Measurements from ENCODE around the gene CCDC69. TPM values are rescaled to one million over a fixed set of nuclear protein-coding genes. Genes with fewer than 3 reads are reported as not detected.
"Not testable (repeated sequence)": the region's sequence is repeated elsewhere in the genome, so short reads cannot be mapped to it uniquely, and the experiment has no call there.

The CCDC69 gene
- total RNA-seq, 2 experiments from 2014 or later = 33.0 to 34.5 TPM

DNA sequence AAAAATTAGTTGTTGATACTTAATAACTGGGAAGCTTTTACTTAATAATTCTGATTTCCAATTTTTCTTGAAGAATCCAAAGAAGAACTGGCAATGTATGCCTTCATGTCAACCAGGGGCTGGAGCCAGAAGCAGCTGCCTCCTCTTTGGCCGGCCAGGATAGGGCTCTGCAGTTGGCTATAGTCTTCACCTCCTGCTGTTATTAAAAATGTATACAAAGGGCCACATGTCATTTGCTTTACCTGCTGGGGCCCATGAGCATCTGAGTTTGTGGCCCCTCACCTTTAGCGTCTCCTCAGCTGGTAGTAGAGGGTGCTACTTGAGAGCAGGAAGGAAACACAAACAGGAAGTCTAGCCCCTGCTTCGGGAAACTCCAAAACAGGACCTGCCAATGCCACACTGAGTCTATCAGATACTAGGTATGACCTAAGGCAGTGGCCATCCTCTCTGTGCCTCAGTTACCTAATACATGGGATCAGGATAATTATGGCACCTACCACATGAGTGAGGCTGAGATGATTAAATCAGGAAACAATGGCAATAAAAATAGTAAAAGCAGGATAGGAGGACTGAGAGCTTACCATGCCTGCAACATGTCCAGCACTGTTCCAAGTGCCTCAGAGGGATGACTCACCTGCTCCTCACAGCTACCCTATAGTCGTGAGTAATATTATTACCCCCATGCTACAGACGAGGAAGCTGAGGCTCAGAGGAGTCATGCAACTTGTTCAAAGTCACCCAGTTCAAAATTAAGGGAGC, 21.3 kb downstream of the CCDC69 start:
- intact Hi-C loops (cut with micrococcal nuclease) = no loop called here
- ATAC-seq = peak; percentile 96
- POLR2A ChIA-PET = interaction anchor here (1.0 to 2.3 kb wide), 7 partner anchors 10 to 121 kb away, joined by 3 to 18 read pairs (median 3); partner anchors contain the start of genes ANXA6 and CCDC69

DNA sequence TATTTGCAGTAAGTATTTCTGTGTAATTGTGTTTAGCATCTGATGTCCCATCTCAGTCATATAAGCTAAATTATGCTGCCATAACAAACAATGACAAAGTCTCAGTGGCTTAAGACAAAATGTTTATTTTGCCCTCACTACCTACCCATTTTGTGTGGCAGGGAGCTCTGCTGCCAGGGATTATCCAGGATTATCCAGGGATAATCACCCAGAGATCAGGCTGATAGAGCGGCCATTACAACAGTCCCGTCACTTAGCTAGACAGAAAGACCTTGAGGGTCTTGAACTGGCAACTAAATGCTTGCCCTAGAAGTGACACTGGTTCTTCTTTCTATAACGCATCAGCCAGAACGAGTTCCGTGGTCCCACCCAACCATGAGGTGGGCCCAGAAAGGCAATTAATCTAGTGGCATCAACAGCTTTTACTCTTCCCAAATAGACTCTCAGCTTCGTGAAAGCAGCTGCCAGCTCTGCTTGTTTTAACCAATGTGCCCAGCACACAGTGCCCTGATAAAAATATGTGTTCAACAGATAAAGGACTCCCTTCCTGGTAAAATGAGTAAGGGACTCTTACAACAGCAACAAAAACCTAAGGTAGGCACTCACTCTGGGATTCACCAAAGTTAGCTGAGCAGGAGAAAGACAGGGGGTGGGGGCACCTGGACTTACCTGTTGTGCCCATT, 22.8 kb downstream of the CCDC69 start:
- Mint-ChIP-seq H3K27me3 (no peaks in the 10 kb centered on the region), H3K4me1 (ENCODE audit: low read depth) (peaks cover 54% of the 10 kb centered on the region), H3K9me3 (no peaks in the 10 kb centered on the region), H3K36me3 (ENCODE audit: low read depth) (peaks cover 27% of the 10 kb centered on the region), H3K4me3 (no peak overlapping the region), H3K27ac (peak overlapping the region; percentile 37)
- POLR2A ChIA-PET = interaction anchor here (1.2 to 2.3 kb wide), 2 partner anchors 11 to 14 kb away, joined by 3 to 18 read pairs; no protein-coding TSS in a partner anchor
- ATAC-seq (no peak), DNase-seq (no peak)
- intact Hi-C loops (cut with micrococcal nuclease) = no loop called here
- CTCF ChIA-PET = interaction anchor here (0.9 to 3.6 kb wide), 7 partner anchors 10 to 75 kb away, joined by 3 to 12 read pairs (median 5); partner anchors contain the start of gene CCDC69
- TF ChIP-seq, protein P1, sequence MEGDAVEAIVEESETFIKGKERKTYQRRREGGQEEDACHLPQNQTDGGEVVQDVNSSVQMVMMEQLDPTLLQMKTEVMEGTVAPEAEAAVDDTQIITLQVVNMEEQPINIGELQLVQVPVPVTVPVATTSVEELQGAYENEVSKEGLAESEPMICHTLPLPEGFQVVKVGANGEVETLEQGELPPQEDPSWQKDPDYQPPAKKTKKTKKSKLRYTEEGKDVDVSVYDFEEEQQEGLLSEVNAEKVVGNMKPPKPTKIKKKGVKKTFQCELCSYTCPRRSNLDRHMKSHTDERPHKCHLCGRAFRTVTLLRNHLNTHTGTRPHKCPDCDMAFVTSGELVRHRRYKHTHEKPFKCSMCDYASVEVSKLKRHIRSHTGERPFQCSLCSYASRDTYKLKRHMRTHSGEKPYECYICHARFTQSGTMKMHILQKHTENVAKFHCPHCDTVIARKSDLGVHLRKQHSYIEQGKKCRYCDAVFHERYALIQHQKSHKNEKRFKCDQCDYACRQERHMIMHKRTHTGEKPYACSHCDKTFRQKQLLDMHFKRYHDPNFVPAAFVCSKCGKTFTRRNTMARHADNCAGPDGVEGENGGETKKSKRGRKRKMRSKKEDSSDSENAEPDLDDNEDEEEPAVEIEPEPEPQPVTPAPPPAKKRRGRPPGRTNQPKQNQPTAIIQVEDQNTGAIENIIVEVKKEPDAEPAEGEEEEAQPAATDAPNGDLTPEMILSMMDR (IDR thresholded peaks at IDR 0.05) = no peak

More for the DNA sequence above, 21.3 kb downstream of the CCDC69 start:
- TF ChIP-seq, protein P1 (IDR thresholded peaks at IDR 0.05) = no peak
- H3K27me3 Mint-ChIP-seq = no peaks in the 10 kb centered on the region
- peak; percentile 70 for DNase-seq
- peak overlapping the region; percentile 91 for H3K27ac Mint-ChIP-seq
- CTCF ChIA-PET = interaction anchor here (1.3 to 3.6 kb wide), 4 partner anchors 9 to 77 kb away, joined by 3 to 12 read pairs (median 10); no protein-coding TSS in a partner anchor
- peaks cover 46% of the 10 kb centered on the region for H3K4me1 Mint-ChIP-seq (ENCODE audit: low read depth)
- no peaks in the 10 kb centered on the region for H3K9me3 Mint-ChIP-seq
- H3K36me3 Mint-ChIP-seq (ENCODE audit: low read depth) = peaks cover 19% of the 10 kb centered on the region
- H3K4me3 Mint-ChIP-seq = no peak overlapping the region

DNA sequence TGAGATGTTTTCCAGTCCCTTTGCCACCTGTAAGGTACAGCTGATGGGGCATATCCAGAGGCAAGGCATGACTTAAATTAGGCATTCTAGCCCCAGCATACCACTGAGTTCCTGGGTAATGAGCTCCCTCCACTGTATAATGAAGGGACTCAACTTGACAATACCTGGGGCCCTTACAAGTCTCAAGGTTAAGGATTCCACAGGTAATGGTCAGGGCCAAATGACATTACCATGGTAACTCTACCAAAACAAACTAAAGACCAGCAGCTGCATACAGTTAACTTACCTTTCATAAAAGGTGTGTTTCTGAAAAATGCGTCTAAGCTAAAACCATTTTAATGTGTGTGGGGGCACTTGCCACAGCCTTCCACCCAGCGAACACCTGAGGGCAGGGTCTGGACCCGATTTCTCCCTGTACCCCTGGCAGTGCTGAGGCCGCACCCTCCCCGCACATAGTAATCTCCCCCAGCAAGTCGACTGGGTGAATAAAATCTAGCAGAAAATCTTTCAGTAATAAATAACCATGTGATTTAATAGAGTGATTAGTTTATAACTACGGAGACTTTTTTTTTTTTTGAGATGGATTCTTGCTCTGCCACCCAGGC, 24.2 kb downstream of the CCDC69 start:
- DNase-seq (no peak), ATAC-seq (no peak)
- CTCF ChIA-PET = interaction anchor here (1.4 kb wide), 1 partner anchor 58 kb away, joined by 3 read pairs; no protein-coding TSS in a partner anchor
- peak overlapping the region; percentile 33 for H3K27ac Mint-ChIP-seq
- TF ChIP-seq, protein P1 (IDR thresholded peaks at IDR 0.05) = no peak
- H3K4me1 Mint-ChIP-seq (ENCODE audit: low read depth) = peaks cover 55% of the 10 kb centered on the region
- POLR2A ChIA-PET = no interaction called here
- peaks cover 32% of the 10 kb centered on the region for H3K36me3 Mint-ChIP-seq (ENCODE audit: low read depth)
- H3K4me3 Mint-ChIP-seq = no peak overlapping the region
- H3K9me3 Mint-ChIP-seq = no peaks in the 10 kb centered on the region
- intact Hi-C loops (cut with micrococcal nuclease) = no loop called here
- H3K27me3 Mint-ChIP-seq = no peaks in the 10 kb centered on the region

DNA sequence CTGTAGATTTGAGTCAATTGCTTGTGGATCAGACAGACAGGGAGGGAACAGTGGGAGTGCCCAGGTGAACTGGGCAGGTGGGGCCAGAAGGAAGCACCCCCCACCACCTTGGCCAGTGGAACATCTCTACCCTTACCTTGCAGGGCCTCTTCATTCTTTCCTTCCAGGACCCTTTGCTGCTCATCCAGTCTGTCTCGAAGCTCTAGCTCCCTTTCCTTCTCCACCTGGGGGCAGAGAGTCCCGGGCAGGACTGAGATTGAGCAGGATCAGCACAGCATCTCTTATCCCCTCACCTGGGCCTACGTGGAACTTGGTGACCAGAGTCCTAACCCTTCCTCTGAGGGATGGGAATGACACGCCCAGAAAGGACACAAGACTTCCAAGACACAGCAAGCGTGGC, 25.0 kb downstream of the CCDC69 start:
- no peaks in the 10 kb centered on the region for H3K27me3 Mint-ChIP-seq
- TF ChIP-seq, protein P1 (IDR thresholded peaks at IDR 0.05) = no peak
- intact Hi-C loops (cut with micrococcal nuclease) = no loop called here
- POLR2A ChIA-PET = interaction anchor here (1.0 kb wide), 2 partner anchors 9 to 25 kb away, joined by 3 to 4 read pairs; partner anchors contain the start of gene CCDC69
- DNase-seq (no peak), ATAC-seq (no peak)
- no peak overlapping the region for H3K4me3 Mint-ChIP-seq
- H3K4me1 Mint-ChIP-seq (ENCODE audit: low read depth) = peaks cover 56% of the 10 kb centered on the region
- CTCF ChIA-PET = interaction anchor here (0.9 to 1.4 kb wide), 4 partner anchors 36 to 83 kb away, joined by 3 to 6 read pairs (median 3); no protein-coding TSS in a partner anchor
- H3K36me3 Mint-ChIP-seq (ENCODE audit: low read depth) = peaks cover 38% of the 10 kb centered on the region
- peaks cover 3% of the 10 kb centered on the region for H3K9me3 Mint-ChIP-seq
- H3K27ac Mint-ChIP-seq = no peak overlapping the region

DNA sequence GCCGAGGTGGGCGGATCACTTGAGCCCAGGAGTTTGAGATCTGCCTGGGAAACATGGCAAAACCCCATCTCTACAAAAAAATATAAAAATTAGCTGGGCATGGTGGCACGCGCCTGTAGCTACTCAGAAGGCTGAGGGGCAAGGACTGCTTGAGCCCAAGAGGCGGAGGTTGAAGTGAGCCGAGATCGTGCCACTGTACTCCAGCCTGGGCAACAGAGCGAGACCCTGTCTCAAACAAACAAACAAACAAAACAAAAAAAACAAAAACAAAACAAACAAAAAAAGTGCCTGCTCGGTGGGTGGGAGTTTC, 26.6 kb downstream of the CCDC69 start:
- H3K4me3 Mint-ChIP-seq; intact Hi-C loops (cut with micrococcal nuclease); DNase-seq; H3K27me3 Mint-ChIP-seq; POLR2A ChIA-PET; ATAC-seq; CTCF ChIA-PET: not testable (repeated sequence)
- peak overlapping the region; percentile 71 for H3K27ac Mint-ChIP-seq
- H3K36me3 Mint-ChIP-seq (ENCODE audit: low read depth) = peaks cover 44% of the 10 kb centered on the region
- H3K9me3 Mint-ChIP-seq = peaks cover 12% of the 10 kb centered on the region
- H3K4me1 Mint-ChIP-seq (ENCODE audit: low read depth) = peaks cover 53% of the 10 kb centered on the region

All from activated CD8-positive, alpha-beta T cell treated with anti-CD3 and anti-CD28 coated beads for 36 hours (primary cell).